Upper lobe of left lung (tissue), 4 donors: ENCODE results near the gene SUMF1.

Experiments used
- CTCF ChIP-seq, 6 experiments: fragments of 450-650 bp in 4 of 6; fragments of 200-600 bp in 2 of 6; sonication (generic) in 2 of 6; IDR thresholded peaks; one replicate each; pipeline ENCODE4 v1.5.1; 2016 to 2019; ENCODE audit warnings: antibody characterized with exemption in 6 of 6
- POLR2A ChIP-seq, 4 donors: fragments of 450-650 bp; IDR thresholded peaks; one replicate each; pipeline ENCODE4 v1.5.1; 2016 to 2017; ENCODE audit warnings: antibody characterized with exemption in 4 of 4, mild to moderate bottlenecking in 2 of 4
- POLR2AphosphoS5 ChIP-seq, 2 donors: sonication (generic); formaldehyde crosslinking; IDR thresholded peaks; one replicate each; pipeline ENCODE4 v1.5.1; 2017; ENCODE audit warnings: antibody characterized with exemption in 2 of 2

GRCh38 chr3:4322635-4323034, 144.4 kb downstream of the SUMF1 start:
- TF ChIP-seq CTCF (IDR thresholded peaks at IDR 0.05) (no peak), POLR2A (IDR thresholded peaks at IDR 0.05) (no peak), POLR2AphosphoS5 (IDR thresholded peaks at IDR 0.05) (no peak)
